GM19452 (cell line): ENCODE measurements around the gene CFL2.
"Not testable (repeated sequence)": the region's sequence is repeated elsewhere in the genome, so short reads cannot be mapped to it uniquely, and the experiment has no call there.

Source experiments
- ATAC-seq: cut with Tn5 transposase; IDR thresholded peaks from one replicate; pipeline ENCODE4 v1.9.1; 2021; ENCODE audit not compliant: unreplicated experiment

CFL2 gene

DNA sequence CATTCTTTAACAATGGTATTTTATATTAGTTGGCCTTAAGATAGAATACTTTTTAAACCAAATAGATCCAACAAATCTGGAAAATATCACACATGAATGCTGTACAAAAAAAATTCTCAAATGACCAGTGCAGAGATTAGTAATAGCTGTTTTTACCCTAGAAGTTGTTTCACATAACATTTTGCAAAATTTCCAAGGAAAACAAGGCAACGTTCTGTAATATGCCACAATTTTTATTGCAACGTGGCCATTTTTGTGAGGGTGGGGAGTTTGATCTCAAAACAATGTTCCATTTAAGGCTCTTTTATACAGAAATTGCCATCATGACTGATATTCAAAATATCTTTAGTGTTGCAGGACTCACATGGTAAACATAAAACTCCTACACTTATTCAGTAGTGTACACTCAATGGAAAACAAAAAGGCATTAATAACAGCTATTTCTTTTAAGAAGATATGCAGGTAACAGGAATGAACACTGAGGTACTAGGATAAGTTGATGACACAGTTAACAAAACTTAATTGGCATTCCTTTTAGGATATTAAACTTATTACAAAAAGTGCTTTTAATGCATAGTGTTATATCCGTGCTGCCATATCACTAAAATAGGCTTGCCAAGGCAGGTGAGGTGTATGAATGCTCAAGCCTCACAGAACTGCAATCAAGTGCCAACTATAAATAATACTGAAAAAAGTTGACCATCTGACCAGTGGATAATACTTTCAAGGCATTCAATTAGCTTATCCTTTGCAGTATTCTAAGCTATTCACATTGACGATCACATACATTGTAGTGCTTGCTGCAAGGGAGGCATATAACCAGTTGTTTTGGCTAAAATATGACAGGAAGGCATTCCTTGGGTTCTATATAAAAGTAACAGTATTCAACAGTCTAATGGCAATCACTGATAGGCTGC, 2.3 kb downstream of the CFL2 start:
- ATAC-seq, result no peak

DNA sequence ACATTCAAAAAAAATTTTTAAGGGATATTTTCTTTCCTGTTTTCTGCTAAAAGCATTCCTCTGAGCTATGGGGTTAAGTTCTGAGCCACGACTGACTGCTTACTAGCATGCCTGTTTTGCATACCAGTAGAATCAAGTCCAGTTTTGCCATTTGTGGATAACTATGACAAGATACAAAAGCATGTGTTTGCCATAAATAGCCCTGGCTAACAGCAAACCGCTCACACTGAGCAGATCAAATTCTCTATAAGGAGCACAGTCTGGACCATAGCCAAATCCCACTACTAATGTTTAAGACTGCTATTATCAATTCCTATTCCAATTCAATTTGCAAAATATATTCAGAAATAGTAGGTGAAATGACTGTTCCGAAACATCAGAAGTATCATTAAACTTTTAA, 3.2 kb downstream of the CFL2 start:
- ATAC-seq, result no peak

- no peak for ATAC-seq
Measured at GRCh38 chr14:34710744-34711143, 3.6 kb downstream of the CFL2 start.

DNA sequence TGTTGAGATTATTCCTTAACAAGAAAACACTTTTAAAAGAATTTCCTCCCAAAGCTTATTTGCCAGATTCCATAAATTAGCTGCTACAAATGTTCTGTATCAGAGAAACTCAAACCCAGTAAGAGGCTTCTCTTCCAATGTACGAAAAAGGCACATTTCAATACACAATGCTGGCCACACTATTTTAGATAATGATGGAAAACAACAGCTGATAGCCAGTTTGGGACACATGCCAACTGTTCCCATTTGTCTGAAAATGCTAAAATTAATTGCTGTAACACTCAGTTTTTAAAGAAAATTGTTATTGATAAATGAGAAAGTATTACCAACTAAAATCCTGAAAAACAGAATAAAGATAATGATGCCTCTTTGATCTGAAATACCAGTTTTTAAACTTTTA, 4.4 kb downstream of the CFL2 start:
- ATAC-seq, result no peak

- ATAC-seq, result no peak
Measured at GRCh38 chr14:34707722-34708121, 6.7 kb downstream of the CFL2 start.

- ATAC-seq, result no peak
Measured at GRCh38 chr14:34701808-34702207, 12.6 kb downstream of the CFL2 start.

- no peak for ATAC-seq
Measured at GRCh38 chr14:34700622-34701130, 13.7 kb downstream of the CFL2 start.

DNA sequence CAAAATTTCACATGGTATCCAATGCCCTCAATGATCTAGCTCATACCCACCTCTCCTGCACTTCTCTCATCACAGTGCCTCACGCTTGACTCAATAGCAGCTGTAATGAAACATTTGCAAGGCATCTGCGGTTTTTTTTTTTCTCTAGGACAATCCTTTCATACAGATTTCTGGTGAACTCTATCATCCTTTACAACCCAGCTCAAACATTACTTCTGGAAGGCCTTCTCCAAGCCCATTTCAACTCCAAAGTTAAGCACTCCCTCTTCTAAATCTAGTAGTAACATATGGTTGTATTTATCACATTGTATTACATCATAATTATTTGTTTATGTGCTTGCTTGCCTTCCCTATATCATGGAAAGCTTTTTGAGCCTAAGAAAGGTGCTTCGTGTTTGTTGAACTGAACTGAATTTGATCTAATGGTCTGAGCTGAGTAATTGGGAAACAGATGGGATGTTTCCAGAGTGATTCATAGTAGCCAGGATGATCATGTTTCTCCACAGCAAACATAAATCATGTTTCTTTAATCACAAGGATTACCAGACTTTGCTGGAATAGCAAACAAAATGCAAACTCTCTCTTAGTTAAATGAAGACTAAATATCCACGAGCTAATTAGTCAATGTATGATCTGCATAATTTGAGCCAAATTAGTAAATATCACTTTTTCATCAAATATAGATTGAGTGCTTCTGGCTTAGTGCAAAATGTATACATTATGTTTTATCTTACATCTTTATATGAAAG, 14.3 kb downstream of the CFL2 start:
- no peak for ATAC-seq

DNA sequence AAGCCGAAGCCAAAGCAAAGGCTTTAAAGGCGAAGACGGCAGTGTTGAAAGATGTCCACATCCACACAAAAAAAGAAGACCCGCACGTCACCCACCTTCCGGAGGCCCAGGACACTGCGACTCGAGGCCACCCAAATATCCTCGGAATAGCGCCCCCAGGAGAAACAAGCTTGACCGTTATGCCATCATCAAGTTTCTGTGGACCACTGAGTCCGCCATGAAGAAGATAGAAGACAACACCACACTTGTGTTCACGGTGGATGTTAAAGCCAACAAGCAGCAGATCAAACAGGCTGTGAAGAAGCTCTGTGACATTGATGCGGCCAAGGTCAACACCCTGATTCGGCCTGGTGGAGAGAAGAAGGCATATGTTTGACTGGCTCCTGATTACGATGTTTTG, 20.2 kb downstream of the CFL2 start:
- ATAC-seq, result not testable (repeated sequence)

DNA sequence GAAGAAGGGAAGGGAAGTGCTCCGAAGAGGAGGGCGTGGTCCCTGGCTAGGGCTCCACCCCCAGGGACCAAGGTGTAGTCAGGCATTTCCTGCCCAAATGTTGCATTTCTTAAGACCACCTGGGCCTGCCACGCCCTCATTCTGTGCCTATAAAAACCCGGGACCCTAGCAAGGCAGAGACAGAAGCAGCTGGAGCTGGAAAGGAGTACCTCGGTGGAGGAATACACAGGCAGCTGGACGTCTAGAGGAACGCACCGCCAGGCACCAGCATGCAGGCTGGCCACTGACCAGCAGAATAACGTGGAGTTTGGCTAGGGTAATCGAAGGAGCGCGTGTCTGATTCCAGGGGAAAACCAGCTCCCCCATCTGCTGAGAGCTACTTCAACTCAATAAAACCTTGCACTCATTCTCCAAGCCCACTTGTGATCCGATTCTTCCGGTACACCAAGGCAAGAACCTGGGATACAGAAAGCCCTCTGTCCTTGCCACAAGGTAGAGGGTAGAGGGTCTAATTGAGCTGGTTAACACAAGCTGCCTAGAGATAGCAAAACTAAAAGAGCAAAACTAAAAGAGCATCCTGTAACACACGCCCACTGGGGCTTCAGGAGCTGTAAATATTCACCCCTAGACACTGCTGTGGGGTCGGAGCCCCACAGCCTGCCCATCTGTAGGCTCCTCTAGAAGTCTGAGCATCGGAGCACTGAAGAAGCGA, 21.0 kb downstream of the CFL2 start:
- no peak for ATAC-seq

GRCh38 chr14:34692898-34693227, 21.5 kb downstream of the CFL2 start:
- ATAC-seq, result no peak

DNA sequence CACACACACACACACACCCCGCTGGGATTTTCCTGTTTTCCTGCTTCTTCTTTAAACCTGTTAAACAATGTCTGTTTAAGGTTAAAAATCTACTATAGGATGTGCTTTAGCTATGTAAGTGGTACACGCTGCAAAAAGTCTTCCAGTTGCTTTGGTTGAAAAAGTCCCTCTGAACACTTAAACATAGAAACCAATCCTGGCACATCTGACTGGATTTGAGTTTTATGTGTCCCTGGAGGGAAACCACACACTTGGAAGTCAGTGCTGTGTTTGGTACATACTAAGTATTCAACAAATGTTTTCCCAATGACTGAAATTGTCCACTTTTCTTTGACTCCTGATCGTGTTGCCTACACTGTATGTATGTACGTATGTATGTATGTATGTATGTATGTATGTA, 22.0 kb downstream of the CFL2 start:
- no peak for ATAC-seq

GRCh38 chr14:34691206-34691605, 23.2 kb downstream of the CFL2 start:
- no peak for ATAC-seq

- no peak for ATAC-seq
Measured at GRCh38 chr14:34688470-34689206, 25.8 kb downstream of the CFL2 start.

DNA sequence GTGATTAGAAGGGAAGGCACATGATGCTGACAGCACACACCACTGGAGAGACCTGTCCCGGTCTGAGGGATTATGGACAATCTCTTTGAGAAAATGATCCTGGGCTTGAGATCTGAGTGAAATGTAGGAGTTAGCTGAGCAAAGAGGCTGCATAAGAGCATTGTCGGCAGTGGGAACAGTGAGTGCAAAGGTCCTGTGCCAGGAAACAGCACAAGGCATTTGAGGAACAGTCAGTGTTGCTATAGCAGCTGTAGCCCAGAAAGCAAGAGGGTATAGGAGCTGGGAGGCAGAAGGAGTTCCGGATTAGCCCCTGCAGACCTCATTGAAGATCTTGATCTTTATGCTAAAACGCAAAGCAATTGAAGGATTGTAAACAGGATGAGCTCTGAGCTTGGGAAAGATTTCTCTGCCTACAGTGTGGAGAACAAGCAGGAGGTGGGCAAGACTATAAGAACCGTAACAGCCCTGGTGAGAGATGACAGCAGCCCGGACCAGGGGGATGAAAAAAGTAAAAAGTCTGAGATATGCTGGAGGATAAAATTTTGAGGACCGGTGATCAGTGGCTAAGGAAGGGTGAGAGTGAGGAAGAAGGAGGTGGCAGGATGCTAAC, 28.5 kb downstream of the CFL2 start:
- ATAC-seq, result no peak

GRCh38 chr14:34684578-34684977, 29.8 kb downstream of the CFL2 start:
- ATAC-seq, result no peak

- no peak for ATAC-seq
Measured at GRCh38 chr14:34682787-34683321, 31.5 kb downstream of the CFL2 start.

- ATAC-seq, result no peak
Measured at GRCh38 chr14:34680806-34681479, 33.5 kb downstream of the CFL2 start.

GRCh38 chr14:34678735-34679134, 35.7 kb downstream of the CFL2 start:
- ATAC-seq, result no peak

DNA sequence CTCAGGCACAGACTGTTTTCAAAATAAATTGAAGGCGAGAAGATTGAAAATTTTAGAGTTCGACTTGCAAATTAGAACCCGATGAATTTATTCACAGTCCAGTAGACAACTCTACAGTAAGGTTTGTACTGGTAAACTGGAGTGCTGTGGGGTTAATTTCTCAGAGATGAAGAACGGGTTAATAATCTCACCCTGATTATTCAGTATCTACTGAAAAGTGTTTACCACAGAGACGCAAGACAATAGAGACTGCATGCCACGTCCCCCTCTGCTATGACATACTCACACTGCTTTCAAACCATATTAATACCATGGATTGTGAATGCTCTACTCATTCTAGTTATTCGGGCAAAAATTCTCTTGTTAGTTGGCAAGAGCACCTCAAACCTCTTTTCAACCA, 36.1 kb downstream of the CFL2 start:
- ATAC-seq, result no peak
